Stimulated activated CD4-positive, alpha-beta T cell treated with anti-CD3 and anti-CD28 coated beads, TNF-alpha, amount 100 ng/mL, for 1 hour (primary cell): ENCODE measurements around the gene TAL2.
"Not testable (repeated sequence)": the region's sequence is repeated elsewhere in the genome, so short reads cannot be mapped to it uniquely, and the experiment has no call there.

ENCODE experiments used
- DNase-seq, 3 donors: peaks; one replicate each; pipeline ENCODE4 v3.0.0-alpha.2; 2020; ENCODE audit warnings: low read depth in 3 of 3, low spot score in 1 of 3

TAL2 gene

DNA sequence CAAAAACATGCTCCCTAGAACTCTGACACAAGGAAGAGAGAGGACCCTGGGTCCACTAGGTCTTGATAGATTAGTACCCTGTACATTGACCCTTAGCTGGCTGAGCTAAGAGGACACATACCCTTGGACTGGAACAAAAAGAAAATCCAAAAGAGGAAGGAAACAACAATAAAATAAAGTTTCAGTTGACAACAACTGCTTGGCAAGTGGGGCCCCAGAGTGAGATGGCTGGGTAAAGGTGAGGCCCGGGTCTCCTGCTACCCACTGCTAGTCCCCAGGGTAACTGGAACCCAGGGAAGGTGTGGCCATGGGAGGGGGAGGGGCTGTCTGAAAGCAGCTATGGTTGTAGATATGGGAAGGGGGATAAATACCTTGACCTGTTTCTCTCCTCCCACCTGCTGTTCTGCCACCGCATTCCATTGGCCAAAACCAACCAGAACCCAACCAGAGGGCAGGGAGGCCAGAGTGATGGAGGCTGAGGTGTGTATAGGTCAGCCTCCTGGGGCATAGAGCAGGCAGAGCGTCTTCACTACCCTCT, 11.7 kb downstream of the TAL2 start:
- DNase-seq: no peak

DNA sequence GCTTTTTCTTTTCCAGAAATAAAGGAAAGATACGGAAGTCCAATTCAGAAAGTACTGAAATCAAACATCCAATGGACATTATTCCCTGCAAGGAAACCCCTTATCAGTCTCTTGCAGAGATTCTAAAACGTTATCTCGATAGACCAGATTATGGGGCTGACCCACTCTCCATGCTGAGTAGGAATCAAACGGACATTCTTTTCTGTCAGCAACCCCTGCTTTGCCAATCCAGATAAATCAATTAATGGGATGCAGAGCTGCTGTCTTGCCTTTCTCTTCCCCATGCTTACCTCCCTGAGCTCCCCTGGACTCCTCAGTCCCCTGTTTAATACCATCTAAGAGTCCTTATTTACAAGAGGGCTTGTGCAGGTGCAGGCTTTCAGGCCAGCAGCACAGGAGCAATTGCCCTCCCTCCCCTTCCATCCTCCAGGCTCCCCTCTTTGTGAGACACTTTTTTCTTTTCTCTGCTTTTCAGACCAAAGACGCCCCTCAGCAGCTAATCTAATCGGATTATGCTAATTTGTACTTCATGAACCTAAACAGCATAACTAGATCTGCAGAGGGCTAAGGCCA, 14.2 kb downstream of the TAL2 start:
- no peak for DNase-seq

DNA sequence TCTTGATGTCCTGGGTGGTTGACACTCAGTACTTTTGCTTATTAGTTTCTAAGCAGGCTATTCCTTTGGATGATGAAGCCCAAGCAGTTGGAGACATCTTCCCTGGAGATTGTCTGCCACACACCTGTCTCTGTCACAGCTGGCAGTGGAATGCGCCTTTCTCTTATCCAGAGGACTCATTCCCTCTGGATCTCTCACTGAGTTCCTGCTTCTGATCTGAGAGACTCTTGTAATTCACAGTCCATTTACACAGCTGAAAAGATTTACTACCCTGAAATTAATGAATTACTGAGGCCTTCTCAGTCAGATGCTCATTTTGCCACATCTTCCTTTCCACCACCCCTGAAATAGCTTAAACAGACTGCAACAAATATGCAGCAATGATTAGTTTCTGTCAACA, 15.9 kb downstream of the TAL2 start:
- DNase-seq: no peak

DNA sequence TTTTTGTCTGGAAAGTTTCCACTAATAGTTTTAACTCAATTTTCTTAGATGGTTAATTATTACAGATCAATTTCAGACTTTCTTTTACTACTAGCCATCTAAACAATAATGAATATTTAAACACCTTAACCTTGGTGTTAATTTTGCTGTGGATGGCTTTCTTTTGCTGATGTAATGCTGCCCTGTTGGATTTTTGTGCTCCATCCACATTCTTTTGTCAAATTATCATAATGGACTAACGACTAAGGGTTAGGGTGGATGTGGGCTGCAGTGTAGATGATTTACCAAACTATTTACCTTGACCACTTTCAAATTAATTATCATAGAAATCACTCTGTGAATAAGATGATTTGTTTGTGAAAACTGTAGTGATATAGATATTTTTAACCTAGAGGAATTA, 16.5 kb downstream of the TAL2 start:
- no peak for DNase-seq

DNA sequence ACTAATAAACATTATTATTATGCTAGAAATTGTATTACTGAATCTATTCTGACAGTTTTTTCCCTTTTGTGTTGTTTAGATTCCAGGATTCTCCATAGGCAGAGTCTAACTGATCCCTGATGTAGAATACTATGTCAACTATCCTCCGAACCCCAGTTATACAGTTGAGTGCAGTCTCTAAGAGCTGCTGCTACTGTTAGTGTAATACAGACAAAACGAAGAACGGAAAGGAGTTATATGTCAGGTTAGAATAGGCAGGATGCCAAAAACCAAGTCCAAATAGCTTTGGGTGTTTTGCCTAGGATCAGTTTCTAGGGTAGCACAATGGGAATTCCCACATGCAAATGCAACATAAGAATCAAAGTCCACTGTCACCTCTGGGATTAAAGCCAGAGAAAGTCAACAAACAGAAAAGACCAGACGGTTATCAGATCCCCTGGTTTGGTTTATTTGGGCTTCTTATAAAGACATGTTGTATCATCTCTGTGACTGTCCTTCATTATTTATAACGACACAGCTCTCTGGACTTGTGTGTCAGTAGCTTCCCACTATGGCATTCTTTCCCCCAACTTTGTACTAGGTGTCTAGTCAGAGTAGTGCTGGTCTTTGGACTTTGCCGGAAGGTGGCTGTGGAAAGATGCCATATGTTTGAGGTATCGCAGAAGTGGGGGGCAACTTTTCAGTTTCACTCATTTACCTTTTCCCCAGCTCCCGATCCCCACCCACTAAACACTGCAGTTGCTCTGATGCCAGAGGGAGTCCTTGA, 17.2 kb downstream of the TAL2 start:
- DNase-seq: no peak

DNA sequence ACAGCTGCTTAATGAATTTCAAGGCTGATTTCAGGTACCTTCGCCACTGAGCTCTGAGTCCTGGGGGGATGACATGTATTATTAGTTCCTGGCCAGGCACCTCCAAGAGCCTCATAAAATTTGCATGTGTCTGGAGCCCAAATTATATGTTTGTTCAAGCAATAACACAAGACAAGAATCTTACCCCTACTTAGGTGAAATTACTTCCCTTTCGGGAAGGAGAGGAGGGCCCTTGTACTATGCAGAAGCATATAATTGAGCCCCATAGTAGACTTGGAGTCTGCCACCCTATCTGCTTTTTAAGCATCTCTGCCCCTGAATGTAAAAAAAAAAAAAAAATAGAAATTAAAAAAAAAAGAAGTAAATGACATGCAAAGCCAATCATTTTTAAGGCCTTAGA, 19.1 kb downstream of the TAL2 start:
- DNase-seq: no peak

DNA sequence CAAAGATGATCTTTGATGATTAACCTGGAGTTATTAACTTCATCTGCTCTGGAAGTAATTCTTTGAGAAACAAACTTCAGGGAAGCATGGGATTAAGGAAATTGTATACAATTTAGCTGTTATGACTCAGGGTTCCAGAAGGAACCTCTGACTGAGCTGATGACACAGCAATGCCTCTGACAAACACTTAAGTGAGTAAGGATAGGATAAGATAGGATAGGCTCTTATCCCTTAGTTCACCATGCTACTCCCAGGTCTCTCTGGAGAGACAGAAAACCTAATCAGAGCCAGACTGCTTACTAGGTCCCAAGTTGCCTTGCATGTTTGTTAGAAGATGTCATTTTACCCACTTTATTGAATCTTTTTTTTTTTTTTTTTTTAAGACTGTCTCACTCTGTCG, 19.5 kb downstream of the TAL2 start:
- no peak for DNase-seq

DNA sequence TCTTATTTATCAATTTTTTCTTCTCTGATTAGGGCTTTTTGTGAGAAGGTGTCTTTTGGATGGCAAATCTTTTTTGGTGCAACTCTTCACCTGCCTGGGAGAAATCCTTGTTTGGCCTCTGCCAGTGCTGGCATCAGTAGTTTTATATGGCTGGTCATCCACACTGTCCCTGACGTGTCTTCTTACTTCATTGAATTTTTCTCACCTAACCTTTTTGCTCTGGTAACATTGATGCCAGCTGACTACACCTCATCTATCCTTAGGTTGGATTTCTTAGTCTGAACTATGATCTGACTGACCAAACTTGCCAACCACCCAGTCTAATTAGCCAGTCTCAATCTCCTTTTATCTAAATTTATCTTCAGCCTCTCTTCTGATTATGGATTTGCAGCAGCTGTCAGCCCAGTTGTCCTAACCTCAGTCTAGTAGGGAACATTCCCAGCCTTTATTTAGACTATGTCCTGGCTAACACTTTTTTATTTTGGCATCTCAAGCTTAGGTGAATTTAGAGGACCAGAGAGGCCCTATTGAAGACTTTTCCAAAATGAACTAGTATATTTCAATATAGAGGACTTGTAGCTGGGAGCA, 21.5 kb downstream of the TAL2 start:
- no peak for DNase-seq

DNA sequence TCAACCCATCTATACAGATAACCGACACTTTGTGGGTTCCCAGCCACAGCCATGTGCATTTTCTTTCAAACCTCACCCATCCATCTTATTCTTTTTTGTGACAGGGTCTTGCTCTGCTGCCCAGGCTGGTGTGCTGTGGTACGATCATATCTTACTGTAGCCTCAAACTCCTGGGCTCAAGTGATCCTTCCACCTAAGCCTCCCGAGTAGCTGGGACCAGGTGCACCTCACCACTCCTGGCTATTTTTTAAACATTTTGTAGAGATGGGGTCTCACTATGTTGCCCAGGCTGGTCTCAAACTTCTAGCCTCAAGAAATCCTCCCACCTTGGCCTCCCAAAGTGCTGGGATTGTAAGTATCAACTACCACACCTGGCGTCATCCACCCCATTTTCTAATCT, 24.7 kb downstream of the TAL2 start:
- no peak for DNase-seq

DNA sequence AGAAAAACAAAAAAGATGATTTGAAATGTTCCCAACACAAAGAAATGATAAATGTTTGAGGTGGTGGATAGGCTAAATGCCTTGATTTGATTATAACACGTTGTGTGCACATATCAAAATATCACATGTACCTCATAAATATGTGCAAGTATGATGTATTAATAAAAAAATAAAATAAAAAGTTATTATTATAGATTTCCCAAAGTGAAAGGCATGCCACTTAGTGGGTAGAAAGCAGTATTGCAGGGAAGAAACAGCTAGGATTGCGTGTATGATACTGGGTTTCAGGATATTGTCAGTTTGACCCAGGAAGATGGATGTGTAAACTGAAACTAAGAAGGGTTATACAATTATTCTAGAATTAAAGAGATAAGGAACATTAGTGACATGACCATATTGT, 28.5 kb downstream of the TAL2 start:
- DNase-seq: no peak

DNA sequence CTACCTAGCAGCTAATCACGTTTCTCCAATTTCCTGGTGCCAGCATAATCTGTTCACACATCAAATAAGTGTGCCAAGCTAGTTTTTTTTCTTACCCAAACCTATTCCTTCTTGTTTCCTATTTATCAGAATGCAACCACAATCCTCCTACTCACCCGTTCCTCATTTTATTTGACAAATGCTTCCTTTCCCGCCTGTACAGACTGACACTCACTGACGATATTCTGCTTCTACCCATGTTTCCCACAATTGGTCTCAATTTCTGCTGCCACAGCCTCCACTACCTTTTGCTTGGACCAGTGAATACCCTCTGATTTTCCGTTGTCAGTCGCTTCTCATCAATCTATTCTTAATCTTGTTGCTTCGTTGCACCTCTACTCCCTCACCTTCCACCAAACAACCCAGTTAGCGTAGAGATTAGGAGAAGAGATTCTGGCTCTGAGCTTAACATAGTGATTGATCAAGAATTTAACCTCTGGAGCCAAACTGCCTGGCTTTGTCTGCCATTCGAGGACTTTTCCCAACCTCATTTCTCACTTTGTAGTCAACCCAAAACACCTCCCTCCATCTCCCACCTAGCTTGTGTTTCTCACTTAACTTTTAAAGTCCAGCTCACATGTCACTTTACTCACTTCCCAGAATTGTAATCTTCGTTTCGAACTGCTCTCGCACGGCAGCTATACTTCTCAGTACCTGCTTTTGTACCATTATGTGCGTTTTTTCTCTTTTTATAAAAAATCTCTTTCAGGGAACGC, 31.4 kb downstream of the TAL2 start:
- no peak for DNase-seq

DNA sequence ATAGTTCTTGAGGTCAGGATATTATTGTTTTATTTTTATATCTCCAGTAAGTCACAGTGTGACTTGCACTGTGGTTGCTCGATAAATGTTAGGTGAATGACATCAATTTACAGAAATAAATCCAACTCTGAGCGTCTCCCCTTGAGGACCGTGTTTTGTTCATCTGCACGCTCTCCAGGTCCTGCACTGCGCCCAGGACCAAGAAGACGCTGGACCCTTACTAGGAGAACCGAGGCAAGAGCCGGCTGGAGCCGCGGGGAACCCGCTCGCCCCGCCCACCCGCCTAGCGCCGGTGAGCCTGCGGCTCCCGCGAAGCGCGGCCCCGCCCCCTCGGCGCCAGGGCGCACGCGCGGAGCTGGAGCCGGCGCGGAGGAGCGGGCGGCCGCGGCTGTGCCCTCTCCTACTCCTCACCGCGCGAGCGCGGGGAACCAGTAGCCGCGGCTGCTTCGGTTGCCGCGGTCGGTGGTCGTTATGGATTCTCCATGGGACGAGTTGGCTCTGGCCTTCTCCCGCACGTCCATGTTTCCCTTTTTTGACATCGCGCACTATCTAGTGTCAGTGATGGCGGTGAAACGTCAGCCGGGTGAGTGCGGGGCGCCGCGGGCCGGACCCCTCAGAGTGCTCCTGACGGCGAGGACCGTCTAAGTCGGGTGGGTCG, 32.1 kb downstream of the TAL2 start, which contains the start of gene TMEM38B:
TSS of gene TMEM38B (plus strand) at position 352 of the 658 bp plus-strand sequence. CDS start at position 472, 120 bp downstream.
- DNase-seq: peak; percentile 44 to 70 (median 51)

DNA sequence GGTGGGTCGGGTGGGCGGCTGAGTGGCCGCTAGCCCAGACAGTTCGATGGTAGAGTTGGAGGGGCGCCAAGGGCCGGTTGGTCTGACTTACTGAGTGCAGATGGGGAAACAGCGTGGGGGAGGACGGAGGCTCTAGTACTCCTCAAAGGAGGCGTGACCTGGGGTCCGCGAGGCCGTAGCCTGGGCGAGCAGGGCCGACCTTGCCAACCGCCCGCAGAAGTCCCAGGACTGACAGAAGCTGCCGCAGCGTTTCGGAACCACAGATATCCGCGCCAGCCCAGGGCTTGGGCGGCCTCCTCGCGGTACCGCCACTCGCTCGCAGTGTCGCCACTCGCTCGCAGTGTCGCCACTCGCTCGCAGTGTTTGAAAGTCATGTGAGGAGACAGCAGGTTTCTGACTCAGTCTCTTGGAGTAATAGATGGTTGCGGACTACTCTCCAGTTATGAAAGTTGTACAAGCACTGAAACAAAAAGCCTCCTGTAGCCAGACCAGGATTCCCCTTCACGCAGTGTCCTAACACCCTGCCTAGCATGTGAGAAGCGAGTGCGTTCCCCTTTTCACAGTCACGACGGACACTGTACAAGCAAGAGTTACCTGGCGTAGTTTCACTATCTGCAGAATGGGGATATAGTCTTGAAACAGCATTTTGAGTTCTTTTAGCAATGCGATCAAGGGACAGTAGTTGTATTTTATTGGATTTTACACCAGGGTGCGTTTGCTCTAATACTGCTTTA, 32.8 kb downstream of the TAL2 start:
- peak in 2 of 3 donors; percentile 14 to 27 for DNase-seq

DNA sequence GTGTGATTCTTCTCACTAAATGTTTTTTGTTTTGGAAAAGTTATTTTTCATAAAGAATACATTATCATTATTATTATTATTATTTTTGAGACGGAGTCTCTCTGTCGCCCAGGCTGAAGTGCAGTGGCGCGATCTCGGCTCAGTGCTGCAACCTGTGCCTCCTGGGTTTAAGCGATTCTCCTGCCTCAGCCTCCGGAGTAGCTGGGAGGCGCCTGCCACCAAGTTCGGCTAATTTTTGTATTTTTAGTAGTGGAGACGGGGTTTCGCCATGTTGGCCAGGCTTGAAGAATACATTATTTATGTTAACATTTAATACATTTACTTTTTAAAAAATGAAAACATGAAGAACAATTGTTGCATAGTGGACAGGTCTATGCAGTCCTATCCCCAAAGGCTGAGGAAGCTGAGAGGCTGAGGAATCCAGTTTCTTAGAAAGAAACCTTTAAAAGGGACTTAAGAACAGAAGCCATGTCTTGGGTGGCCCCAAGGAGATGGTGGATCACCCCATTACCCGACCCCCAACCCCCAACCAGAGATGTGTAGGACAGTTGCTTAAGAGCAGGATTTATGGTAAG, 34.0 kb downstream of the TAL2 start:
- DNase-seq: no peak

DNA sequence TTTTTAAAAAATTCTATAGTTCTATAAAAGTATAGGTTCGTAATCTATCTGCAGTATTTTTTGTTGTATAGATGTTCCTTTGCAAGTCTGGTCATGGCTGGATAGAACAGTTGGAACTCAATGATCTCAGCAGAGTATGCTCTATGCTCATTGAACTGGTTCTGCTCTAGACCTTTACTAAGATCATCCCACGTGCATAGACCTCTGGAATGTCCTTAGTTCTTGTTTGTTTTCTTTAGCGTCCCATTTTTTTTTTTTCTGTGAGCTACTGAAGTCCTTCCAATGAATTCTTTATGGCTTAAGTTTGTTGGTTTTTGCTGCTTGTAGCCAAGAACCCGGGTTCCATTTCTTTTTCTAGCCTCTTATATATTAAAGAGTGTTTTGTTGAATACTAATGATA, 35.6 kb downstream of the TAL2 start:
- no peak for DNase-seq

DNA sequence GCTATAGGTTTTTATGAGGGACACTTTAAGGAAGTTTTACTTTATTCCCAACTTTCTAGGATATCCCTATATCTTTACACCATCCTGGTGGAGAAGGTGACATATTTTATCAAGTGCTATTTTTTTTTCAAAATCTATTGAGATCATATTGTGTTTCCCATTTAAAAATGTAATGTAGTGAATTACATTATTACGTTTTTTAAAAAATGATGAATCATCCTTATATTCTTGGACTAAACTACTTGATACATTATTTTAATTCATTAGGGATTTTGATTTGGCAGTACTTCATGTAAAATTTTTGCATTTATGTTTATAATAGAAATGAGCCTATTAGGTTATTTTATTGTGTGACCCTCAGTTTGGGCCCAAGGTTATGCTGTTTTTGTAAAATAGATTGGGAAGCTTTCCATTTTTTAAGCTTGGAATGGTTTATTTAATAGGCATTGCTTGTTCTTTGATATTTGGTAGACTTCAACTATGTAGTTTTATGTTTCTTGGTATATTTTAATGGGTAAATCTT, 36.2 kb downstream of the TAL2 start:
- DNase-seq: no peak

DNA sequence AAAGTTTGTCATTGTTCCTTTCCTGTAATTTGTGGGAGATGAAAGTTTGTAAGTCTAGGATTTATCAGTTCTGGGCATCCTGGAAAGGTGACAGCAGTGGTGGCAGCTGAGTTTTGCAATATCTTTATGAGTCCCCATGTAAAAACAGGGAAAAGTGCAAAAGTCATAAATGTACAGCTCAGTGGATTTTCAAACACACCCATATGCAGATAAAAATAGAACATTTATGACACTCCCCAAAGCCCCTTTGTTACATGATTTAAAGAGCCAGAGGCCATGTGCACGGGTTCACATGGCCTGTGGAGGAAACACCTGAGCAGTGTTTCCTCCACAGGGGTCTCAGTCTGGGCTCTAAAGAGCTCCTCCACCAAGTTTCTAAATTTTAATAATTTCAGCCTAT, 38.4 kb downstream of the TAL2 start:
- no peak for DNase-seq

DNA sequence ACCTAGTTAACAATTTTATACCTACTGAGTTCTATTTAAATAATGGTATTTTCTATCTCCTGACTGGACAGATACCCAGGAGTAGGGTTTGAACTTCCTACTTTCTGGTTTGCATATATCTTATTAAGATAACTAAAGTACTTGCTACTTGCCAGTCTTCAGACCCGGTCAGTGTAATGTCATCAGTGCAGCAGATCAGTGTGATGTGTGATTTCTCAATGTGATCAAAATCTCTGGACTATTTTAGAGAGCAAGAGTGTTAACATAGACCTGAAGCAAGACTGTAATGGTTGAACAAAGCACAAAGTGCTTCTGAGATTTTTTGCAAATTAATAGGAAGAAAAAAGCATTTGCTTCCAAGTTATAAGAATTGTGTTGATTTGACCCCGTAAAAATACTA, 38.9 kb downstream of the TAL2 start:
- no peak for DNase-seq

DNA sequence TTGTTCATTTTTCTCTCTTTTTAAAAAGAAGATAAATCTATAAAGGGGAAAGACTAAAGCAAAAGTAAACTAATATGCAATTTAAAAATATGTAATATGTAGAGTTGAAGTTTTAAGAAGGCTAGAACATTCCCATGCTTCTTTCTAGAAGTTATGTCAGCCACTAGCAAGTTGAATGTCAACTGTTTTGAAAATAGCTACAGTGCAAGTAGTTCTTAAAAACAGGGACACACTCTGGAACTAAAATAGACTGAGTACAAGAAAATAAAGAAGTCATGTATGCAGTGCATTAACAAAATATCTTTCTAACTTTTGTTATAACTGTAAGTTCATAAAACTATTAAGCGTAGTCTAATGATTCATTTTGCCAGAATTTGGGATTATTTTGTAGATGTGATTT, 40.0 kb downstream of the TAL2 start:
- DNase-seq: no peak

DNA sequence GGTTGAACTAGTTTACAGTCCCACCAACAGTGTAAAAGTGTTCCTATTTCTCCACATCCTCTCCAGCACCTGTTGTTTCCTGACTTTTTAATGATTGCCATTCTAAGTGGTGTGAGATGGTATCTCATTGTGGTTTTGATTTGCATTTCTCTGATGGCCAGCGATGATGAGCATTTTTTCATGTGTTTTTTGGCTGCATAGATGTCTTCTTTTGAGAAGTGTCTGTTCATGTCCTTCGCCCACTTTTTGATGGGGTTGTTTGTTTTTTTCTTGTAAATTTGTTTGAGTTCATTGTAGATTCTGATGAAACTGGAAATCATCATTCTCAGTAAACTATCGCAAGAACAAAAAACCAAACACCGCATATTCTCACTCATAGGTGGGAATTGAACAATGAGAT, 41.4 kb downstream of the TAL2 start:
- not testable (repeated sequence) for DNase-seq
